ENCODE results near the gene FGR. TPM values are rescaled to one million over a fixed set of nuclear protein-coding genes. Genes with fewer than 3 reads are reported as not detected.

FGR gene
- total RNA-seq, 1 donor from 2014 or later, result 0.21 TPM

- Mint-ChIP-seq H3K27ac (peak within 1 kb of the TSS; percentile 89), H3K9me3 (no peaks in the 10 kb centered on the region)
- intact Hi-C loops (cut with micrococcal nuclease), result loop anchor here (1.0 to 5.0 kb wide), 7 partner anchors 36 to 682 kb away; partner anchors contain the start of genes FAM76A, NUDC, STX12 and TMEM222
These were observed 31.1 kb downstream of the FGR start, which contains the start of gene AHDC1 for GRCh38 chr1:27603681-27604578. Gene AHDC1, minus strand, starts transcription at chr1:27604144. Its CDS starts 52,029 bp downstream, at chr1:27552115.

GRCh38 chr1:27603309-27603680 lies 31.7 kb downstream of the FGR start:
- peak overlapping the region; percentile 89 for H3K4me3 Mint-ChIP-seq
- no peak overlapping the region for H3K27ac Mint-ChIP-seq
- H3K4me1 Mint-ChIP-seq (ENCODE audit: low read depth), result peaks cover 44% of the 10 kb centered on the region
- H3K36me3 Mint-ChIP-seq (ENCODE audit: low read depth), result peaks cover 2% of the 10 kb centered on the region
- H3K9me3 Mint-ChIP-seq, result no peaks in the 10 kb centered on the region
- intact Hi-C loops (cut with micrococcal nuclease), result loop anchor here (5.0 kb wide), 1 partner anchor 681 kb away; the partner anchor contains the start of gene NUDC
- peaks cover 2% of the 10 kb centered on the region for H3K27me3 Mint-ChIP-seq (ENCODE audit: insufficient read depth)
- DNase-seq (ENCODE audit: low spot score), result no peak

More at GRCh38 chr1:27603681-27604578, 31.1 kb downstream of the FGR start, which contains the start of gene AHDC1:
- H3K27me3 Mint-ChIP-seq (ENCODE audit: insufficient read depth), result peaks cover 2% of the 10 kb centered on the region
- DNase-seq (ENCODE audit: low spot score), result peak; percentile 89
- H3K4me3 Mint-ChIP-seq, result peak within 1 kb of the TSS; percentile 89
- H3K36me3 Mint-ChIP-seq (ENCODE audit: low read depth), result peaks cover 2% of the 10 kb centered on the region
- H3K4me1 Mint-ChIP-seq (ENCODE audit: low read depth), result peaks cover 38% of the 10 kb centered on the region

GRCh38 chr1:27602462-27603308 lies 32.3 kb downstream of the FGR start:
- peak overlapping the region; percentile 64 for H3K27ac Mint-ChIP-seq
- peak; percentile 38 for DNase-seq (ENCODE audit: low spot score)
- intact Hi-C loops (cut with micrococcal nuclease), result loop anchor here (5.0 kb wide), 1 partner anchor 680 kb away; the partner anchor contains the start of gene NUDC
- H3K4me1 Mint-ChIP-seq (ENCODE audit: low read depth), result peaks cover 44% of the 10 kb centered on the region
- no peaks in the 10 kb centered on the region for H3K9me3 Mint-ChIP-seq
- peaks cover 2% of the 10 kb centered on the region for H3K27me3 Mint-ChIP-seq (ENCODE audit: insufficient read depth)
- H3K4me3 Mint-ChIP-seq, result peak overlapping the region; percentile 88
- peaks cover 3% of the 10 kb centered on the region for H3K36me3 Mint-ChIP-seq (ENCODE audit: low read depth)

- intact Hi-C loops (cut with micrococcal nuclease), result loop anchor here (5.0 kb wide), 1 partner anchor 680 kb away; the partner anchor contains the start of gene NUDC
These were observed 33.1 kb downstream of the FGR start for GRCh38 chr1:27601771-27602461.

GRCh38 chr1:27601321-27601770 lies 33.6 kb downstream of the FGR start:
- intact Hi-C loops (cut with micrococcal nuclease), result loop anchor here (5.0 kb wide), 1 partner anchor 679 kb away; the partner anchor contains the start of gene NUDC
- H3K4me1 Mint-ChIP-seq (ENCODE audit: low read depth), result peaks cover 37% of the 10 kb centered on the region
- no peak for DNase-seq (ENCODE audit: low spot score)
- H3K27ac Mint-ChIP-seq, result no peak overlapping the region
- H3K4me3 Mint-ChIP-seq, result peak overlapping the region; percentile 77
- no peaks in the 10 kb centered on the region for H3K9me3 Mint-ChIP-seq
- peaks cover 2% of the 10 kb centered on the region for H3K27me3 Mint-ChIP-seq (ENCODE audit: insufficient read depth)
- H3K36me3 Mint-ChIP-seq (ENCODE audit: low read depth), result peaks cover 3% of the 10 kb centered on the region

More at GRCh38 chr1:27601771-27602461, 33.1 kb downstream of the FGR start:
- peaks cover 2% of the 10 kb centered on the region for H3K27me3 Mint-ChIP-seq (ENCODE audit: insufficient read depth)
- peak overlapping the region; percentile 88 for H3K4me3 Mint-ChIP-seq
- no peak for DNase-seq (ENCODE audit: low spot score)
- H3K9me3 Mint-ChIP-seq, result no peaks in the 10 kb centered on the region
- peak overlapping the region; percentile 64 for H3K27ac Mint-ChIP-seq
- peaks cover 3% of the 10 kb centered on the region for H3K36me3 Mint-ChIP-seq (ENCODE audit: low read depth)
- H3K4me1 Mint-ChIP-seq (ENCODE audit: low read depth), result peaks cover 42% of the 10 kb centered on the region

- Mint-ChIP-seq H3K36me3 (ENCODE audit: low read depth) (peaks cover 3% of the 10 kb centered on the region), H3K9me3 (no peaks in the 10 kb centered on the region), H3K4me1 (ENCODE audit: low read depth) (peaks cover 31% of the 10 kb centered on the region), H3K27me3 (ENCODE audit: insufficient read depth) (peaks cover 2% of the 10 kb centered on the region), H3K4me3 (peak overlapping the region; percentile 77), H3K27ac (peak overlapping the region; percentile 52)
- intact Hi-C loops (cut with micrococcal nuclease), result loop anchor here (5.0 kb wide), 1 partner anchor 678 kb away; the partner anchor contains the start of gene NUDC
- DNase-seq (ENCODE audit: low spot score), result no peak
These were observed 34.3 kb downstream of the FGR start for GRCh38 chr1:27600498-27601175.

GRCh38 chr1:27599605-27600497 lies 35.1 kb downstream of the FGR start:
- intact Hi-C loops (cut with micrococcal nuclease), result loop anchor here (5.0 kb wide), 1 partner anchor 678 kb away; the partner anchor contains the start of gene NUDC
- no peaks in the 10 kb centered on the region for H3K27me3 Mint-ChIP-seq (ENCODE audit: insufficient read depth)
- peak overlapping the region; percentile 50 for H3K27ac Mint-ChIP-seq
- H3K9me3 Mint-ChIP-seq, result no peaks in the 10 kb centered on the region
- peaks cover 31% of the 10 kb centered on the region for H3K4me1 Mint-ChIP-seq (ENCODE audit: low read depth)
- peaks cover 3% of the 10 kb centered on the region for H3K36me3 Mint-ChIP-seq (ENCODE audit: low read depth)
- DNase-seq (ENCODE audit: low spot score), result no peak
- peak overlapping the region; percentile 47 for H3K4me3 Mint-ChIP-seq

GRCh38 chr1:27598902-27599528 lies 36.0 kb downstream of the FGR start:
- H3K27ac Mint-ChIP-seq, result peak overlapping the region; percentile 54

GRCh38 chr1:27598295-27598687 lies 36.7 kb downstream of the FGR start:
- Mint-ChIP-seq H3K27me3 (ENCODE audit: insufficient read depth) (no peaks in the 10 kb centered on the region), H3K36me3 (ENCODE audit: low read depth) (peaks cover 3% of the 10 kb centered on the region), H3K9me3 (no peaks in the 10 kb centered on the region), H3K4me1 (ENCODE audit: low read depth) (peaks cover 31% of the 10 kb centered on the region), H3K27ac (no peak overlapping the region), H3K4me3 (peak overlapping the region; percentile 21)
- intact Hi-C loops (cut with micrococcal nuclease), result no loop called here
- DNase-seq (ENCODE audit: low spot score), result no peak

More at GRCh38 chr1:27598902-27599528, 36.0 kb downstream of the FGR start:
- intact Hi-C loops (cut with micrococcal nuclease), result no loop called here
- Mint-ChIP-seq H3K36me3 (ENCODE audit: low read depth) (peaks cover 3% of the 10 kb centered on the region), H3K27me3 (ENCODE audit: insufficient read depth) (no peaks in the 10 kb centered on the region), H3K9me3 (no peaks in the 10 kb centered on the region), H3K4me1 (ENCODE audit: low read depth) (peaks cover 31% of the 10 kb centered on the region), H3K4me3 (peak overlapping the region; percentile 21)
- no peak for DNase-seq (ENCODE audit: low spot score)

- H3K36me3 Mint-ChIP-seq (ENCODE audit: low read depth), result peaks cover 3% of the 10 kb centered on the region
- intact Hi-C loops (cut with micrococcal nuclease), result no loop called here
- H3K27me3 Mint-ChIP-seq (ENCODE audit: insufficient read depth), result no peaks in the 10 kb centered on the region
- no peaks in the 10 kb centered on the region for H3K9me3 Mint-ChIP-seq
- H3K27ac Mint-ChIP-seq, result peak overlapping the region; percentile 70
- H3K4me1 Mint-ChIP-seq (ENCODE audit: low read depth), result peaks cover 31% of the 10 kb centered on the region
- no peak for DNase-seq (ENCODE audit: low spot score)
- H3K4me3 Mint-ChIP-seq, result peak overlapping the region; percentile 70
These were observed 37.3 kb downstream of the FGR start for GRCh38 chr1:27597516-27598294.

Data from activated T-helper 1 cell treated with anti-CD3 and anti-CD28 coated beads, Interleukin-12 subunit alpha, Interleukin-12 subunit beta, Interleukin-2, Interleukin-4 antibody, amounts not matched to agents 30 ng/mL and 10 ng/mL and 1 ng/mL, durations not matched to agents 14 hours and 24 hours and 36 hours (primary cell).